Adrenal gland (tissue), 12 donors: ENCODE measurements around the gene JADE2. TPM values are rescaled to one million over a fixed set of nuclear protein-coding genes. Genes with fewer than 3 reads are reported as not detected.

ENCODE experiments used
- DNase-seq, 7 donors: peaks; one replicate each; pipeline ENCODE4 v3.0.0-alpha.2; 2019 to 2020
- H3K27ac ChIP-seq, 5 donors: fragments of 200-600 bp; sonication (generic) in 4 of 5; 1 replicate in 3 of 5; 2 replicates in 2 of 5; pipeline versions ENCODE4 v1.5.1 to v1.8.0; 2016 to 2020; ENCODE audit warnings: mild to moderate bottlenecking in 1 of 5
- H3K27me3 ChIP-seq: fragments of 200-600 bp; 2 replicates; pipeline ENCODE4 v1.8.0; 2021
- H3K36me3 ChIP-seq, 2 donors: fragments of 200-600 bp; replicated peaks in 1 of 2; 1 replicate in 1 of 2; 2 replicates in 1 of 2; pipeline versions ENCODE4 v1.5.1 to v1.8.0; 2018 to 2022
- H3K4me1 ChIP-seq, 2 donors: fragments of 200-600 bp; replicated peaks in 1 of 2; 1 replicate in 1 of 2; 2 replicates in 1 of 2; pipeline versions ENCODE4 v1.5.1 to v1.8.0; 2018 to 2021
- H3K4me3 ChIP-seq, 4 donors: fragments of 200-600 bp; sonication (generic) in 3 of 4; one replicate each; pipeline ENCODE4 v1.5.1; 2016 to 2018
- H3K9me3 ChIP-seq, 3 donors: fragments of 200-600 bp; sonication (generic) in 1 of 3; replicated peaks in 1 of 3; 1 replicate in 2 of 3; 2 replicates in 1 of 3; pipeline versions ENCODE4 v1.5.1 to v1.8.0; 2016 to 2021
- CTCF ChIP-seq, 6 experiments: fragments of 450-650 bp in 4 of 6; fragments of 200-600 bp in 2 of 6; sonication (generic) in 1 of 6; IDR thresholded peaks; 1 replicate in 5 of 6; 2 replicates in 1 of 6; pipeline versions ENCODE4 v1.5.1 to v1.8.0; 2016 to 2021; ENCODE audit warnings: antibody characterized with exemption in 6 of 6, mild to moderate bottlenecking in 2 of 6, moderate library complexity in 1 of 6
- POLR2A ChIP-seq, 2 donors: fragments of 450-650 bp; IDR thresholded peaks; one replicate each; pipeline ENCODE4 v1.6.1; 2017; ENCODE audit warnings: antibody characterized with exemption in 2 of 2, mild to moderate bottlenecking in 2 of 2, moderate library complexity in 1 of 2
- WGBS, 4 donors: extraction: QIAGEN DNeasy Blood & Tissue Kit in 2 of 4; methylation state at CpG; one replicate each; pipeline versions ENCODE4 v1.1.5 to v1.1.7; 2013 to 2017; 5-methylcytosine and 5-hydroxymethylcytosine counted together
- intact Hi-C, 2 donors: fragments of 100-400 bp; cut with DNase I; formaldehyde crosslinking; loops; one replicate each; pipeline versions ENCODE4 v1.14.1 to v1.15.0; 2022 to 2023
- polyA plus RNA-seq, 3 donors: library from polyadenylated mRNA; stranded (reverse); fragments of 200-250 nt in 2 of 3; fragments of 350-450 nt in 1 of 3; fragmentation: Illumina TruSeq in 1 of 3; extraction: RNeasy Lipid Tissue Mini Kit (QIAGEN cat#74804) in 1 of 3; gene quantifications; one replicate each; pipeline ENCODE4 v1.2.3, GENCODE V29; 2013 to 2014
- total RNA-seq, 9 donors: library from RNA; depleted of rRNA in 4 of 9; stranded (reverse); fragments of >200 nt in 4 of 9; fragments of 120-200 nt in 1 of 9; fragmentation: NEBNext Ultra II Directional in 1 of 9; extraction: Animal tissue kit (Norgen Biotek cat#: 25700) in 1 of 9; gene quantifications; one replicate each; pipeline versions ENCODE4 v1.1.0 to v1.2.4, GENCODE V29; 2013 to 2023
- donor health status: healthy with polysubstance abuse.
- donor health status: Bipolar disorder and iron deficiency.
- donor health status: DM: yes; HTN: yes; CAD: no.
- donor health status: DM: no; HTN: no; CAD: no.
- donor health status: DM: no; HTN: no; CAD: no.
- donor health status: DM: yes; HTN: yes; CAD: no.

JADE2 gene
- total and polyA plus RNA-seq, 12 donors, result 7.9 to 180 (median 70.2) TPM

GRCh38 chr5:134584662-134585061 lies 59.2 kb downstream of the JADE2 start:
- peaks cover 0 to 29% of the 10 kb centered on the region in 2 donors for H3K4me1 ChIP-seq
- TF ChIP-seq CTCF (IDR thresholded peaks at IDR 0.05) (no peak), POLR2A (IDR thresholded peaks at IDR 0.05) (no peak)
- DNase-seq, result peak in 1 of 7 donors; percentile 40
- H3K27me3 ChIP-seq, result no peaks in the 10 kb centered on the region
- H3K27ac ChIP-seq, result no peak overlapping the region
- 76 to 100% (median 91%) methylated on average over 1 to 3 of the region's 3 CpGs for WGBS, 4 donors
- no peaks in the 10 kb centered on the region for H3K9me3 ChIP-seq
- no peak overlapping the region for H3K4me3 ChIP-seq
- intact Hi-C loops, result loop anchor here (5.0 to 10.0 kb wide), 2 partner anchors 210 to 282 kb away; partner anchors contain the start of gene UBE2B (in 1 of the 2)
- peaks cover 0 to 10% of the 10 kb centered on the region in 2 donors for H3K36me3 ChIP-seq

- H3K4me3 ChIP-seq, result no peak overlapping the region
- peak in 1 of 7 donors; percentile 46 for DNase-seq
- intact Hi-C loops, result loop anchor here (5.0 to 10.0 kb wide), 2 partner anchors 211 to 284 kb away; partner anchors contain the start of gene UBE2B (in 1 of the 2)
Measured at GRCh38 chr5:134585966-134586365, 60.5 kb downstream of the JADE2 start.

GRCh38 chr5:134586866-134587524 lies 61.5 kb downstream of the JADE2 start:
- H3K36me3 ChIP-seq, result no peaks in the 10 kb centered on the region
- peaks cover 0 to 11% of the 10 kb centered on the region in 2 donors for H3K4me1 ChIP-seq
- H3K4me3 ChIP-seq, result no peak overlapping the region
- WGBS, 4 donors, result 12 to 23% (median 21%) methylated on average over 8 to 13 of the region's 13 CpGs
- no peaks in the 10 kb centered on the region for H3K27me3 ChIP-seq
- DNase-seq, result peak; percentile 84 to 93 (median 90)
- intact Hi-C loops, result loop anchor here (5.0 to 10.0 kb wide), 2 partner anchors 212 to 285 kb away; partner anchors contain the start of gene UBE2B (in 1 of the 2)
- peak overlapping the region in 2 of 5 donors; percentile 9 to 34 for H3K27ac ChIP-seq
- H3K9me3 ChIP-seq, result no peaks in the 10 kb centered on the region
- TF ChIP-seq CTCF (IDR thresholded peaks at IDR 0.05) (peak; percentile 76 to 91 (median 82)), POLR2A (IDR thresholded peaks at IDR 0.05) (peak in 1 of 2 donors; percentile 9)

More at GRCh38 chr5:134585966-134586365, 60.5 kb downstream of the JADE2 start:
- H3K27ac ChIP-seq, result no peak overlapping the region
- WGBS, 4 donors, result 90 to 100% (median 93%) methylated on average over 1 to 2 of the region's 2 CpGs
- TF ChIP-seq CTCF (IDR thresholded peaks at IDR 0.05) (no peak), POLR2A (IDR thresholded peaks at IDR 0.05) (no peak)
- H3K4me1 ChIP-seq, result peaks cover 0 to 22% of the 10 kb centered on the region in 2 donors
- no peaks in the 10 kb centered on the region for H3K27me3 ChIP-seq
- no peaks in the 10 kb centered on the region for H3K9me3 ChIP-seq
- H3K36me3 ChIP-seq, result peaks cover 0 to under 1% of the 10 kb centered on the region in 2 donors

GRCh38 chr5:134590992-134591659 lies 65.7 kb downstream of the JADE2 start:
- H3K9me3 ChIP-seq, result no peaks in the 10 kb centered on the region
- peaks cover 0 to 6% of the 10 kb centered on the region in 2 donors for H3K4me1 ChIP-seq
- no peak for DNase-seq
- TF ChIP-seq CTCF (IDR thresholded peaks at IDR 0.05) (no peak), POLR2A (IDR thresholded peaks at IDR 0.05) (no peak)
- intact Hi-C loops, result loop anchor here in 1 of 2 donors (10.0 kb wide), 1 partner anchor 406 kb away; no protein-coding TSS in a partner anchor
- H3K27ac ChIP-seq, result no peak overlapping the region
- 83 to 90% (median 87%) methylated on average over 4 to 5 of the region's 5 CpGs for WGBS, 4 donors
- no peaks in the 10 kb centered on the region for H3K27me3 ChIP-seq
- no peaks in the 10 kb centered on the region for H3K36me3 ChIP-seq
- H3K4me3 ChIP-seq, result no peak overlapping the region
